Activated T-helper 1 cell treated with Interleukin-2 at 50 U/mL for 16 hours (primary cell): ENCODE data around the gene FBXW12.
"Not testable (repeated sequence)": the region's sequence is repeated elsewhere in the genome, so short reads cannot be mapped to it uniquely, and the experiment has no call there.

Source experiments
- DNase-seq: peaks from one replicate; pipeline ENCODE4 v3.0.0-alpha.2; 2020; ENCODE audit warnings: low read depth

FBXW12 gene

DNA sequence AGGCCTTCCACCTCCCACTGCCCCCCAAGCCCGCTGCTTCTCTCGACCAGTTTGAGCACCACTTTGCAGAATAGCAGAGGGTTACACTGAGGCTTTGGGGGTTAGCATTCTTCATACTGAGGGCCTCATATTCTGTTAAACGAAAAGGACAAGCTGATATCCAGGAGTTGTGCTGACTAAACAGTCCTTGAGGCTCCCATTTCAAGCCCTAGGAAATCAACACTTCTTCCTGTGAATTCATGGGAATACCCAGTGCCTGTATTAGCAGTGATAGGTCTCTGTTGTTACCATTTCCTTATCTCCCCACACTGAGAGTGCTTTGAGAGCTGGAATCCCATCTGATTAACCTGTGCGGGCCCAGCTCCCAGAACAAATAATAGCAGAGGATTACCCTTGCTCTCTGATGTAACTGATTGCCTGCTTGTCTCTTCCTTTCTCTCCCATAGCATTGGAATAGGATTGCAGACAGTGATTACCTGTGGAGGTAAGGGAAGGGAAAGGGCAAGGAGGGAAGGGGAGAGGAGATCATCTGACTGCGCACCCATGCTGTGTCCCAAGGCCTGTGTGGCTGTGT is 930 bp downstream of the FBXW12 start:
- DNase-seq: no peak

DNA sequence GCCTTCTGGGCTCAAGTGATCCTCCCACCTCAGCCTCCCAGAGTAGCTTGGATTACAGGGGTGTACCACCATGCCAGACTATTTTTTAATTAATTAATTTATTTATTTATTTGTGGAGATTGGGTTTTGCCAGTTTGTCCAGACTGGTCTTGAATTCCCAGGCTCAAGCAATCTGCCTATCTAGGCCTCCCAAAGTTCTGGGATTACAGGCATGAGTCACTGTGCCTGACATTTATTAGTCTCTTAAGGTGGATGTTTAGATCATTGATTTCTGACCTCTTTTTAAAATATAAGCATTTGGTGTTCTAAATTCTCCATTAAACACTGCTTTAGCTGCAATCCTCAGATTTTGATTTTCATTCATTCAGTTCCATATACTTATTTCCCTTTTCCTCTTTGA is 15.6 kb downstream of the FBXW12 start:
- DNase-seq: no peak

DNA sequence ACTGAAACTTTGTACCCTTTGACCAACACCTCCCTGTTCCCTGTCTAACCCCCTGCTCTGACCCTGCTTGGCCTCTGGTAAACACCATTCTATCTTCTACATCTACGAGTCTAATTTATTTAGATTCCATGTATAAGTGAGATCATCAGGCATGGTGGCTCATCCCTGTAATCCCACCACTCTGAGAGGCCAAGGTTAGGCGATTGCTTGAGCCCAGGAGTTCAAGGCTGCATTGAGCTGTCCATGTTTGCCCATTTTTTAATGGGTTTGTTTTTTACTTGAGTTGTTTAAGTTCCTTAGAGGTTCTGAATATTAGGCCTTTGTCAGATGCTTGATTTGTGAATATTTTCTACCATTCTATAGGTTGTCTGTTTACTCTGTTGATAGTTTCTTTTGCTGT is 16.9 kb downstream of the FBXW12 start:
- DNase-seq: no peak

GRCh38 chr3:48394391-48394790 is 22.4 kb downstream of the FBXW12 start:
- no peak for DNase-seq

GRCh38 chr3:48395714-48396113 is 23.7 kb downstream of the FBXW12 start:
- no peak for DNase-seq

- DNase-seq: no peak
Observed at GRCh38 chr3:48397767-48398681, 26.0 kb downstream of the FBXW12 start.

GRCh38 chr3:48398701-48399386 is 26.8 kb downstream of the FBXW12 start:
- no peak for DNase-seq

GRCh38 chr3:48399387-48400172 is 27.6 kb downstream of the FBXW12 start:
- no peak for DNase-seq

GRCh38 chr3:48400824-48401433 is 28.9 kb downstream of the FBXW12 start:
- DNase-seq: peak; percentile 42

DNA sequence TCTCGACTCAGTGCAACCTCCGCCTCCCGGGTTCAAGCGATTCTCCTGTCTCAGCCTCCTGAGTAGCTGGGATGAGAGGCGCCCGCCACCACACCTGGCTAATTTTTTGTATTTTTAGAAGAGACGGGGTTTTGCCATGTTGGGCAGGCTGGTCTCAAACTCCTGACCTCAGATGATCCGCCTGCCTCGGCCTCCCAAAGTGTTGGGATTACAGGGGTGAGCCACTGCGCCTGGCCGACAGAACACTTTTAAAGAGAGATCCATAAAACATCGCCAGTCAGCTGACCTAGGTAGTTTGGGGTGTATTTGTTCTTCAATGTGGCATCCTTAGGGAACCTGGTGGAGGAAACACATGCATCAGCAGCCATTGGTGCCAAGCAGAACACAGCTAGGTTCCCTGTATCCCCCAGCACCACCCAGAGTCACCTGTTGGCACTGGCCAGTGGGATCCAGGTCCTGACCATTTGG is 29.4 kb downstream of the FBXW12 start:
- not testable (repeated sequence) for DNase-seq

GRCh38 chr3:48402281-48402732 is 30.3 kb downstream of the FBXW12 start:
- DNase-seq: no peak

DNA sequence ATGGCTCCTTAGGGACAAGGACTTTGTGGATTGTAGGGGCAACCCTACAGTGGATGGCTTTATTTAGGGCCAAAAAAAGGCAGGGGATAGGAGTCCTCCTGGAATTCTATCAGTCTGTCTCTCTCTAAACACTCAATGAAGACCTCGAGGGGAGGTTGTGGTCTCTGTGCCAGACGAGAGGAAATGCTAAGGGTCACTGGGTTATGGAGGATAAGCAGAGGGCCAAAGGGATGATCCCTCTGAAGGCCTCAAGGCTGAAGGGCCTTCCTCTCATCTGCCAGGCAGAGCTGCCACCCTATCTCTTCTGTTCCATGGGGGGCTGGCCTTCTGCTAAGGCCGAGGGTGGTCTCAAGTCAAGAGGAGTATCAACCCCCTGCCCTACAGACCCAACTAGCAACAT is 30.9 kb downstream of the FBXW12 start:
- no peak for DNase-seq

- no peak for DNase-seq
Observed at GRCh38 chr3:48403533-48404439, 31.8 kb downstream of the FBXW12 start.

GRCh38 chr3:48404440-48405342 is 32.7 kb downstream of the FBXW12 start:
- no peak for DNase-seq

GRCh38 chr3:48405343-48405881 is 33.4 kb downstream of the FBXW12 start:
- DNase-seq: no peak

- DNase-seq: no peak
Observed at GRCh38 chr3:48405971-48406370, 34.0 kb downstream of the FBXW12 start.

GRCh38 chr3:48406443-48407431 is 34.7 kb downstream of the FBXW12 start:
- DNase-seq: no peak
